Cardiac muscle cell (in vitro differentiated cells and primary cell): ENCODE measurements around the gene CENPP. TPM values are rescaled to one million over a fixed set of nuclear protein-coding genes. Genes with fewer than 3 reads are reported as not detected.

Experiments
- DNase-seq, 2 donors: peaks; one replicate each; pipeline versions ENCODE4 v3.0.0 to v3.0.0-alpha.2; 2010 to 2017; ENCODE audit warnings: low read depth in 1 of 2, low spot score in 1 of 2
- H3K27ac ChIP-seq: fragments of 200-600 bp; sonication (generic); 2 replicates; pipeline ENCODE4 v1.5.1; 2016
- H3K27me3 ChIP-seq: fragments of 200-600 bp; sonication (generic); 2 replicates; pipeline ENCODE4 v1.6.0; 2016; ENCODE audit warnings: control low read depth
- H3K36me3 ChIP-seq: fragments of 200-600 bp; sonication (generic); 2 replicates; pipeline ENCODE4 v1.5.1; 2016; ENCODE audit warnings: control low read depth
- H3K4me1 ChIP-seq: fragments of 200-600 bp; sonication (generic); 2 replicates; pipeline ENCODE4 v1.8.1; 2017; ENCODE audit warnings: low read depth, mild to moderate bottlenecking, mixed run types
- H3K4me3 ChIP-seq: fragments of 200-600 bp; sonication (generic); 2 replicates; pipeline ENCODE4 v1.5.1; 2016; ENCODE audit warnings: mild to moderate bottlenecking
- H3K9me3 ChIP-seq: fragments of 200-600 bp; sonication (generic); 2 replicates; pipeline ENCODE4 v1.5.1; 2017; ENCODE audit warnings: low read depth, mild to moderate bottlenecking, control low read depth
- CTCF ChIP-seq: IDR thresholded peaks from 2 replicates; pipeline ENCODE4 v1.5.1; 2012; ENCODE audit warnings: low read depth, mild to moderate bottlenecking, low read length
- polyA plus RNA-seq: library from polyadenylated mRNA; unstranded; fragments of >200 nt; fragmentation: Nextera tagmentation; extraction: Ambion mirVana; gene quantifications from 2 replicates; pipeline ENCODE4 v1.2.1, GENCODE V29; 2016
- total RNA-seq: library from RNA; depleted of rRNA; stranded (reverse); fragments of >200 nt; gene quantifications from 2 replicates; pipeline ENCODE4 v1.2.3, GENCODE V29; 2016

The CENPP gene
- total and polyA plus RNA-seq, 2 experiments from 2014 or later = 1.6 to 5.0 TPM

DNA sequence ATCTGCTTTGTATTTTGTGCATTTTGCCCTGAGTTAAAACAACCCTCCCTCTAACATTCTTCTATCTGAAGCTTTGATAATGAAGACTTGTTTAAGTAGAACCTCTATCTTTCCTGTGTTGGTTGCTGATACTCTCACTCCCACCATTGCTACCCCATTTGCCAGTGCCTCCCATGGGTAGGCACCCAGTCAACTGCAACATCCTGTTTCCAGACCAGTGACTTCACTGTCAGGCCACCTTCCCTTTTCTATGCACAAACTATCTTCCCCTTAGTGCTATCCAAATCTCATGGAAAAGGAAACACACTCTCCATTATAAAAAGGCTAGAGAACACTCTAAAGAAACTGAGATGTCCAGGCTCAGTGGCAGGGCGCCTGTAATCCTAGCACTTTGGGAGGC, 26.6 kb upstream of the CENPP start:
- Histone ChIP-seq H3K9me3 (no peaks in the 10 kb centered on the region), H3K27ac (no peak overlapping the region), H3K4me3 (no peak overlapping the region), H3K36me3 (peaks cover 49% of the 10 kb centered on the region), H3K4me1 (peaks cover 24% of the 10 kb centered on the region), H3K27me3 (no peaks in the 10 kb centered on the region)
- DNase-seq = no peak
- no peak for TF ChIP-seq CTCF

- Histone ChIP-seq H3K36me3 (peaks cover 63% of the 10 kb centered on the region), H3K27ac (no peak overlapping the region), H3K4me1 (peaks cover 5% of the 10 kb centered on the region), H3K27me3 (no peaks in the 10 kb centered on the region), H3K9me3 (no peaks in the 10 kb centered on the region), H3K4me3 (no peak overlapping the region)
- TF ChIP-seq CTCF = no peak
- DNase-seq = no peak
These were observed 24.8 kb upstream of the CENPP start for GRCh38 chr9:92300936-92301335.

- Histone ChIP-seq H3K36me3 (peaks cover 61% of the 10 kb centered on the region), H3K4me1 (peaks cover 12% of the 10 kb centered on the region), H3K4me3 (no peak overlapping the region), H3K27me3 (no peaks in the 10 kb centered on the region), H3K9me3 (no peaks in the 10 kb centered on the region), H3K27ac (no peak overlapping the region)
- TF ChIP-seq CTCF = no peak
- peak in 1 of 2 donors; percentile 62 for DNase-seq
These were observed 16.9 kb upstream of the CENPP start for GRCh38 chr9:92308893-92309292.

- no peaks in the 10 kb centered on the region for H3K27me3 ChIP-seq
- no peak overlapping the region for H3K4me3 ChIP-seq
- no peak for DNase-seq
- peaks cover 47% of the 10 kb centered on the region for H3K36me3 ChIP-seq
- no peaks in the 10 kb centered on the region for H3K9me3 ChIP-seq
- no peak for TF ChIP-seq CTCF
- H3K4me1 ChIP-seq = peaks cover 16% of the 10 kb centered on the region
- no peak overlapping the region for H3K27ac ChIP-seq
These were observed 15.2 kb upstream of the CENPP start for GRCh38 chr9:92310562-92310961.

DNA sequence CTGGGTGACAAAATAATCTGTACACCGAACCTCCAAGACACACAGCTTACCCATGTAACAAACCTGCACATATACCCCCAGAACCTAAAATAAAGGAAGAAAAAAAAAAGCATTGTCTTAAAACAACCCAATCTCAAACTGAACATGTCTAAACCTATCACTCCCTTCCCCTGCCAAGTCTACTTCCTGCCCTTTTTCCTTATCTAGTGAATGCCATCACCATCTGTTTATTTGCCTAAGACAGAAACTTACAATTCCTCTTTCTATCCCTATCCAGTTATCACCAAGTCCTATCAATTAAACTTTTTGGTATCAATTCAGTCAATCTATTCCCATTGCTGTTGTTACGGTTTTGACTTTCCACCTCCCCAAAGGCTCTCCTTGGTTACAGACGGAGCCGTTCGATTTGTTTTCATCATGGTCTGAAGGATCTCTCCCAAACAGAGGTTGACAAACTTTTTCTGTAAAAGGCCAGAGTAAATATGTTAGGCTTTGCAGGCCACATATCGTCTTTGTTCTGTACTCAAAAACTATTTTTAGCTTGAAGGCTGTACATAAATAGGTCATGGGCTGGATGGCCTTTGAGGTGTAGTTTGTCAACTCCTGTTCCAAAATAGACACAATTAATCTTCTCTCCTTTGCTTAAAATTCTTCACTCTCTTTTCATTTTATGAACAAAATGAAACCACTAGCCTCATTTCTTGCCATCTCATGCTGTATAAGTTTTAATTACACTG, 12.7 kb upstream of the CENPP start:
- peak in 1 of 2 donors; percentile 31 for DNase-seq

More for the DNA sequence above, 12.7 kb upstream of the CENPP start:
- Histone ChIP-seq H3K9me3 (no peaks in the 10 kb centered on the region), H3K27me3 (no peaks in the 10 kb centered on the region), H3K4me1 (peaks cover 16% of the 10 kb centered on the region), H3K4me3 (peak overlapping the region; percentile 0), H3K36me3 (peaks cover 41% of the 10 kb centered on the region), H3K27ac (peak overlapping the region; percentile 91)
- no peak for TF ChIP-seq CTCF
